ENCODE results near the gene PCMT1. TPM values are rescaled to one million over a fixed set of nuclear protein-coding genes. Genes with fewer than 3 reads are reported as not detected.
"Not testable (repeated sequence)": the region's sequence is repeated elsewhere in the genome, so short reads cannot be mapped to it uniquely, and the experiment has no call there.

The PCMT1 gene
- total RNA-seq, 1 experiment from 2014 or later = 70.5 TPM

GRCh38 chr6:149750136-149750609 lies 632 bp downstream of the PCMT1 start:
- peak; percentile 6 for DNase-seq (ENCODE audit: low spot score)

GRCh38 chr6:149751239-149751638 lies 1.7 kb downstream of the PCMT1 start:
- DNase-seq (ENCODE audit: low spot score) = no peak

GRCh38 chr6:149751920-149752319 lies 2.4 kb downstream of the PCMT1 start:
- not testable (repeated sequence) for DNase-seq (ENCODE audit: low spot score)

GRCh38 chr6:149752600-149753373 lies 3.2 kb downstream of the PCMT1 start:
- DNase-seq (ENCODE audit: low spot score) = no peak

- DNase-seq (ENCODE audit: low spot score) = not testable (repeated sequence)
Measured at GRCh38 chr6:149753374-149753637, 3.8 kb downstream of the PCMT1 start.

- DNase-seq (ENCODE audit: low spot score) = no peak
Measured at GRCh38 chr6:149754548-149754947, 5.0 kb downstream of the PCMT1 start.

GRCh38 chr6:149755300-149756260 lies 6.0 kb downstream of the PCMT1 start:
- no peak for DNase-seq (ENCODE audit: low spot score)

- no peak for DNase-seq (ENCODE audit: low spot score)
Measured at GRCh38 chr6:149756261-149756636, 6.7 kb downstream of the PCMT1 start.

GRCh38 chr6:149761438-149761837 lies 11.9 kb downstream of the PCMT1 start:
- no peak for DNase-seq (ENCODE audit: low spot score)

GRCh38 chr6:149763866-149764265 lies 14.3 kb downstream of the PCMT1 start:
- DNase-seq (ENCODE audit: low spot score) = no peak

GRCh38 chr6:149766156-149766769 lies 16.7 kb downstream of the PCMT1 start:
- peak; percentile 4 for DNase-seq (ENCODE audit: low spot score)

- no peak for DNase-seq (ENCODE audit: low spot score)
Measured at GRCh38 chr6:149769676-149770075, 20.1 kb downstream of the PCMT1 start.

GRCh38 chr6:149771185-149771584 lies 21.6 kb downstream of the PCMT1 start:
- no peak for DNase-seq (ENCODE audit: low spot score)

GRCh38 chr6:149771925-149772324 lies 22.4 kb downstream of the PCMT1 start:
- DNase-seq (ENCODE audit: low spot score) = no peak

GRCh38 chr6:149777624-149778023 lies 28.1 kb downstream of the PCMT1 start:
- no peak for DNase-seq (ENCODE audit: low spot score)

GRCh38 chr6:149779644-149779963 lies 30.1 kb downstream of the PCMT1 start:
- no peak for DNase-seq (ENCODE audit: low spot score)

- DNase-seq (ENCODE audit: low spot score) = no peak
Measured at GRCh38 chr6:149781715-149782114, 32.2 kb downstream of the PCMT1 start.

GRCh38 chr6:149782337-149782736 lies 32.8 kb downstream of the PCMT1 start:
- no peak for DNase-seq (ENCODE audit: low spot score)

- no peak for DNase-seq (ENCODE audit: low spot score)
Measured at GRCh38 chr6:149783551-149783950, 34.0 kb downstream of the PCMT1 start.

GRCh38 chr6:149806127-149806526 lies 56.6 kb downstream of the PCMT1 start:
- DNase-seq (ENCODE audit: low spot score) = no peak

GRCh38 chr6:149809798-149810197 lies 60.3 kb downstream of the PCMT1 start:
- DNase-seq (ENCODE audit: low spot score) = no peak

- no peak for DNase-seq (ENCODE audit: low spot score)
Measured at GRCh38 chr6:149813351-149813750, 63.8 kb downstream of the PCMT1 start.

GRCh38 chr6:149815788-149816187 lies 66.2 kb downstream of the PCMT1 start:
- no peak for DNase-seq (ENCODE audit: low spot score)

All from H4 (cell line).